ENCODE data around the gene MEGF6.

The MEGF6 gene

DNA sequence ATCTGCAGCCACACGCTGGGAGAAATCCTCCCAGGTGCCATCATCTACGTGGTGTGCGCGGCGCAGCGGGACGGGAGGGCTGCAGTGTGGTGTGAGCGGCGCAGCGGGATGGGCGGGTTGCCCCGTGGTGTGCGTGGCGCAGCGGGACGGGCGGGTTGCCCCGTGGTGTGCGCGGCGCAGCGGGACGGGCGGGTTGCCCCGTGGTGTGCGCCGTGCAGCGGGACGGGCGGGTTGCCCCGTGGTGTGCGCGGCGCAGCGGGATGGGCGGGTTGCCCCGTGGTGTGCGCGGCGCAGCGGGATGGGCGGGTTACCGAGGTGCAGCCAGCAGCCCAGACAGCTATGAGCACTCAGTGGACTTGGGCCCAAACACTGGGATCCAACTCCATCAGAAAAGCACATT is 33.9 kb upstream of the MEGF6 start:
- no peak for TF ChIP-seq CTCF (IDR thresholded peaks at IDR 0.05; ENCODE audit: poor library complexity, severe bottlenecking)
- H3K27me3 ChIP-seq (ENCODE audit: insufficient read depth, poor library complexity, severe bottlenecking) = peaks cover 3% of the 10 kb centered on the region
- ATAC-seq (ENCODE audit: low read depth) = no peak
- no peak for DNase-seq (ENCODE audit: low spot score)
- H3K27ac ChIP-seq (ENCODE audit: poor library complexity, severe bottlenecking) = no peak overlapping the region
- peaks cover 7% of the 10 kb centered on the region for H3K4me1 ChIP-seq (ENCODE audit: insufficient read depth, poor library complexity, severe bottlenecking)
- peaks cover 37% of the 10 kb centered on the region for H3K36me3 ChIP-seq (ENCODE audit: low read depth)
- no peak overlapping the region for H3K4me3 ChIP-seq (ENCODE audit: severe bottlenecking)
- H3K9me3 ChIP-seq (ENCODE audit: severe bottlenecking) = no peaks in the 10 kb centered on the region

DNA sequence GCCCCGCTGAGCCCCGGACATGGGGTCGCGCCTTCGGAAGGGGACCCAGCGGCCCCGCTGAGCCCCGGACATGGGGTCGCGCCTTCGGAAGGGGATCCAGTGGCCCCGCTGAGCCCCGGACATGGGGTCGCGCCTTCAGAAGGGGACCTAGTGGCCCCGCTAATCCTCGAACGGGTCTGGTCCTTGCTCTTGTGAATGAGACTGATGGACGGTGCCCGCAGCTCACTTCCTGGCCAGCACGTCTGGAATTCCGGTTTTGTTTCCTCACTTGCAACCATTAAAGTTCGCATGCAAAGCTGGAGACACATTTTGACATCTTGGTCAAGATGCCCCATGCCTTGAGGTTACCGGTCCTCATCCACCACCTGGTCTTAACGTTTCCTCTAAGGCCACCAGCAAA is 33.0 kb upstream of the MEGF6 start:
- peaks cover 37% of the 10 kb centered on the region for H3K36me3 ChIP-seq (ENCODE audit: low read depth)
- H3K4me1 ChIP-seq (ENCODE audit: insufficient read depth, poor library complexity, severe bottlenecking) = peaks cover 7% of the 10 kb centered on the region
- H3K27me3 ChIP-seq (ENCODE audit: insufficient read depth, poor library complexity, severe bottlenecking) = no peaks in the 10 kb centered on the region
- ATAC-seq (ENCODE audit: low read depth) (no peak), DNase-seq (ENCODE audit: low spot score) (no peak)
- no peaks in the 10 kb centered on the region for H3K9me3 ChIP-seq (ENCODE audit: severe bottlenecking)
- no peak overlapping the region for H3K27ac ChIP-seq (ENCODE audit: poor library complexity, severe bottlenecking)
- no peak for TF ChIP-seq CTCF (IDR thresholded peaks at IDR 0.05; ENCODE audit: poor library complexity, severe bottlenecking)
- H3K4me3 ChIP-seq (ENCODE audit: severe bottlenecking) = no peak overlapping the region

GRCh38 chr1:3642919-3643675 is 31.8 kb upstream of the MEGF6 start:
- ATAC-seq (ENCODE audit: low read depth) (no peak), DNase-seq (ENCODE audit: low spot score) (no peak)
- Histone ChIP-seq H3K4me1 (ENCODE audit: insufficient read depth, poor library complexity, severe bottlenecking) (no peaks in the 10 kb centered on the region), H3K27ac (ENCODE audit: poor library complexity, severe bottlenecking) (no peak overlapping the region), H3K4me3 (ENCODE audit: severe bottlenecking) (no peak overlapping the region), H3K27me3 (ENCODE audit: insufficient read depth, poor library complexity, severe bottlenecking) (no peaks in the 10 kb centered on the region), H3K36me3 (ENCODE audit: low read depth) (peaks cover 34% of the 10 kb centered on the region), H3K9me3 (ENCODE audit: severe bottlenecking) (no peaks in the 10 kb centered on the region)
- TF ChIP-seq CTCF (IDR thresholded peaks at IDR 0.05; ENCODE audit: poor library complexity, severe bottlenecking) = no peak

DNA sequence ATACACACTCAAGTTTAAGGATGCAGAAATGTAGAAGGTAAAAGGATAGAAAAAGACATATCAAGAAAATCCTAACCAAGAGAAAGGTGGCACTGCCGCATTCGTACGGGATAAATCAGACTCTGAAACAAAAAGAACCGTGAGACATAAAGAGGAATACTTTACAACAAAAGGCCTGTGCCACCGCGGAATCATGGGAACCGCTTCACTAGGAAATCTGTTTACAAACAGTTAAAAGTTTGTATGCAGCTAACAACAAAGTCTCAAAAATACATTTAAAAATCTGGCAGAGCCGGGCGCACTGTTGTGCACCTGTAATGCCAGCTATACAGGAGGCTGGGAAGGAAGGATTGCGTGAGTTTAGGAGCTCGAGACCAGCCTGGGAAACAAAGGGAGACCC is 30.5 kb upstream of the MEGF6 start:
- Histone ChIP-seq H3K4me3 (ENCODE audit: severe bottlenecking) (no peak overlapping the region), H3K27ac (ENCODE audit: poor library complexity, severe bottlenecking) (no peak overlapping the region), H3K4me1 (ENCODE audit: insufficient read depth, poor library complexity, severe bottlenecking) (no peaks in the 10 kb centered on the region), H3K36me3 (ENCODE audit: low read depth) (peaks cover 33% of the 10 kb centered on the region), H3K27me3 (ENCODE audit: insufficient read depth, poor library complexity, severe bottlenecking) (no peaks in the 10 kb centered on the region), H3K9me3 (ENCODE audit: severe bottlenecking) (no peaks in the 10 kb centered on the region)
- DNase-seq (ENCODE audit: low spot score) = no peak
- TF ChIP-seq CTCF (IDR thresholded peaks at IDR 0.05; ENCODE audit: poor library complexity, severe bottlenecking) = no peak
- ATAC-seq (ENCODE audit: low read depth) = no peak

DNA sequence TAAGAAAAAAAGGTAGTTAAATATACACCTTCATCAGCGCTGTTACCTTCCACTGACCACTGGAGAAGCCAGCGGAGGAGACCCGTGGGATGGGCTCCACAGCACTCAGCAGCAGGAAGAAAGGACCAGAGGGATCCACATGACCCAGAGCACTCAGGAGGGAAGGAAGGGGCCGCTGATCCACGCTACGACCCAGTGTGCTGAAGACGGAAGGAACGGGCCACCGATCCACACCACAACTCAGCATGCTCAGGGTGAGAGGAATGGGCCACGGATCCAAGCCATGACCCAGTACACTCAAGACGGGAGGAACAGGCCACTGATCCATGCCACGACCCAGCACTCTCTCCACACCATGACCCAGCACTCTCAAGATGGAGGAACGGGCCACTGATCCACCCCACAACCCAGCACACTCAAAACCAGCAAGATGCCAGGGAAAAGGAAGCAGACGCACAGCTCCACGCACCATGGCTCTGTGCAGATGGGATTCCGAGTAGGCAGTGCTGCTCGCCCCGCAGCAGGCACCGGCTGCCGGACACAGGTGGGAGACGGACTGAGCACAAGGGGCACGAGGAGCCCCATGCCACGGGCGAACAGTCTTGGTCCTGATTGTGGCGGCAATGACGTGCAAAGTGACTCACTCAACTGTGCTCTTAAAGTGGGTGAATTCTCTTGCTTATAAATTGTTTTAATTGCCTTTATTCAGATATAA is 29.9 kb upstream of the MEGF6 start:
- DNase-seq (ENCODE audit: low spot score) = no peak
- Histone ChIP-seq H3K4me3 (ENCODE audit: severe bottlenecking) (no peak overlapping the region), H3K4me1 (ENCODE audit: insufficient read depth, poor library complexity, severe bottlenecking) (no peaks in the 10 kb centered on the region), H3K36me3 (ENCODE audit: low read depth) (peaks cover 30% of the 10 kb centered on the region), H3K27ac (ENCODE audit: poor library complexity, severe bottlenecking) (no peak overlapping the region), H3K27me3 (ENCODE audit: insufficient read depth, poor library complexity, severe bottlenecking) (no peaks in the 10 kb centered on the region), H3K9me3 (ENCODE audit: severe bottlenecking) (no peaks in the 10 kb centered on the region)
- no peak for TF ChIP-seq CTCF (IDR thresholded peaks at IDR 0.05; ENCODE audit: poor library complexity, severe bottlenecking)
- ATAC-seq (ENCODE audit: low read depth) = no peak
